UCSD-AML1 (cell line): ENCODE measurements around the gene ISCA1.

Experiments
- DNase-seq: peaks from one replicate; lab custom pipeline; 2025; ENCODE audit not compliant: unreplicated experiment; lab: John Stamatoyannopoulos, UW

The ISCA1 gene

DNA sequence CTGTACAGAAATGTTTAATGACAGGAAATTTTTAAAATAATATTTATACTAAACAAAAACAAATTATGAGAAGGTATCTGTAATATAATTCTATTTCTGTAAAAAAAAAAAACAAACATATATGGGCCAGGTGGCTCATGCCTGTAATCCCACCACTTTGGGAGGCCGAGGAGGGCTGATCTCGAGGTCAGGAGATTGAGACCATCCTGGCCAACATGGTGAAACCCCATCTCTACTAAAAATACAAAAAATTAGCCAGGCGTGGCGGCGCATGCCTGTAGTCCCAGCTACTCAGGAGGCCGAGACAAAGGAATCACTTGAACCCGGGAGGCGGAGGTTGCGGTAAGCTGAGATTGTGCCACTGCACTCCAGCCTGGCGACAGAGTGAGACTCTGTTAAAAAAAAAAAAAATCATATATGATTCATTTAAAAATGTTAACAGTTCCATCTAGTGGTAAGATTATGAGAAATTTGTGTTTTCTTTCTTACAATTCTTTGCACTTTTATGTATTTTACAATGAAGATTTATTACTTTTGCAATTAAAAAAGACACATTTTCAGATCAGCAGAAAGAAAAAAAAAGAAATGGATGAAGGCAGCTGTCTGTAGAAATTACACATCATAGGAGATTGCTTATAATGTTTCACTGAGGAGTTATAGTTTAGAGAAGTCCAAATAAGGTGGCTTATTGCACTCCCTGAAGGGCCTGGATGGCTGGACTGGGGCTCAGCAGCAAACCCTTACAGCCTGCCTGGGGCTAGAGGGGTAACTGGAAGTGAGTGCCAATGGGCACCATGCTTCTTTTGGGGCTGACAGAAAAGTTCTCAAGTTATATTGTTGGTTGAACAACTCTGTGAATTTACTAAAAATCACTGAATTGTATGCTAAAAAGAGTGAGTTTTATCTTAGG lies 43.2 kb downstream of the ISCA1 start:
- DNase-seq: no peak

DNA sequence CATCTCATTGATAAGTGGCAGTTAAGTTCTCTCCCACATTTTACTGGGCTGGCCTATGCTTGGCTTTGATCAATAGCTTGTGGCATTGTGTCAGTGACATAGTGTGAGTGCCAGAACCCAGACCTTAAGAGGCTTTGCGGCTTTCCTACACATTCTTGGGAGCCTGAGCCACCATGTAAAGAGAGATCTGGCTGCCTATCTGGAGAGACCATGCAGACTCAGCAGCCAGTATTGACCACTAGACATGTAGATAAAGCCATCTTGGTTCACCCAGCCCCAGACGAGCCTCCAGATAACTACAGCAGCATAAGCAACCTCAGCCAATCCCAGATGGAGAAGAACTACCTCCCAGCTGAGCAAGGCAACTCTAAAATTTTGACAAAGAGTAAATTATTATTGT lies 51.5 kb downstream of the ISCA1 start:
- no peak for DNase-seq

DNA sequence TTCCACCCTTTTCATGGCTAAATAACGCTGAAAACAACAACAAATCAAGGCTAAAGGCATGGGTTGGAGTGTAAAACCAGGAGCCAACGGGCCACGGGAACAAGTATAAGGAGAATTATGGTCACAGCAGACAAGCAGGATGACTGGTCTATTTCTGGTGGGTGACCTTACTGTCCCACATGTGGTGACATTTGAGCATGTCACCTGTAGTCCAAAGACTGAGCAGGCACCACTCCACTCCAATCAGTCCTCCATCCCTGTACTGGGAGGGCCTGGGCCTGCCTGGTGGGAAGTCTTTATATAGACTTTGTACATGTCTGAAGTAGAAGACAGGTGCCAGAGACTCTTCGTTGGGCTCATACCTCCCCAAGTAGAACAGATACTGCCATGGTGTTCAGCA lies 59.7 kb downstream of the ISCA1 start:
- DNase-seq: no peak

DNA sequence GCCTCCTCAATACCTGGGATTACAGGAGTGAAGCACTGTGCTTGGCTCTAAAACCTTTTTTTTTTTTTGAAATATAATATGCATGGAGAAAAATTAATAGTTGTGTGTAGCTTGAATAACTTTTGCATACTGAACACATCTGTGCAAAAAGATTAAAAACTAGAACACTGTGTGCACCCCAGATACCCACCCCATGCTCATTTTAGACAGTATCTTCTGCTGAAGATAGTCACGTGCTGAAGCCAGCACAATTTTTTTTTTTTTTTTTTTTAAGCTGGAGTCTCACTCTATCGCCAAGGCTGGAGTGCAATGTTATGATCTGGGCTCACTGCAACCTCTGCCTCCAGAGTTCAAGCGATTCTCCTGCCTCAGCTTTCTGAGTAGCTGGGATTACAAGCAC lies 62.7 kb downstream of the ISCA1 start:
- no peak for DNase-seq

DNA sequence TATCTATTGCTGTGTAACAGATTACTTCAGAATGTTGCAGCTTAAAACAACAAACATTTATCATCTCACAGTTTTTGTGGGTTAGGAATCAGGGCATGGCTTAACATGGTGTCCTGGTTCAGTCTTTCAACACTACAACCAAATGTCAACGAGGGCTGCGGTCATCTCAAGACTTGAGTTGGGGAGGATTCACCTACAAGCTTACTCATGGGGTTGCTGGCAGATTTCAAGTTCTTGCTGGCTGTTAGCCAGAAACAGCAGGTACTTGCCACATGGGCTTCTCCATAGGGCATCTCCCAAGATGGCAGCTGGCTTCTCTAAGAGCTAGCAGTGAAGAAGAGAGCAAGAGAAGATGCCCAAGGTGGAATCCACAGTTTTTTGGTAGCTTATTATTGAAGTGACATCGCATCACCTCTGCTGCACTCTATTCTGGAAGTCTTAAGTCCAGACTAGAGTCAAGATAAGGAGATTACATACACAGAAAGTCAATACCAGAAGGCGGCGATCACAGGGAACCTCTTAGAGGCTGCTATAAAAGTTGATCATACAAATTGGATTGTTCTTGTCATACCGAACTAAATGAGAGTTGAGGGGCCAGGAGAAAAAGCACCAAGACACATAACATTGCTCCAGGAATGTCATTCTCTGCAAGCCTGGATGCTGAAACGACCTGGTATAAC lies 65.1 kb downstream of the ISCA1 start:
- no peak for DNase-seq
